Urinary bladder (tissue), 4 donors: ENCODE data around the gene PRM3. TPM values are rescaled to one million over a fixed set of nuclear protein-coding genes. Genes with fewer than 3 reads are reported as not detected.

Source experiments
- DNase-seq: peaks from one replicate; pipeline ENCODE4 v3.0.0-alpha.2; 2015; ENCODE audit errors: extremely low spot score
- H3K27ac ChIP-seq: one replicate; pipeline ENCODE4 v1.5.1; 2013; ENCODE audit warnings: low read depth, mild to moderate bottlenecking, moderate library complexity
- H3K36me3 ChIP-seq: one replicate; pipeline ENCODE4 v1.6.1; 2013; ENCODE audit warnings: mild to moderate bottlenecking, moderate library complexity; ENCODE audit not compliant: insufficient read depth
- H3K4me1 ChIP-seq: one replicate; pipeline ENCODE4 v1.6.1; 2013; ENCODE audit warnings: mild to moderate bottlenecking, moderate library complexity; ENCODE audit not compliant: insufficient read depth
- H3K4me3 ChIP-seq: one replicate; pipeline ENCODE4 v1.5.1; 2013; ENCODE audit warnings: low read depth, low read length
- WGBS: extraction: QIAGEN DNeasy Blood & Tissue Kit; methylation state at CpG from one replicate; pipeline ENCODE4 v1.1.7; 2013; 5-methylcytosine and 5-hydroxymethylcytosine counted together
- polyA plus RNA-seq: library from polyadenylated mRNA; stranded (reverse); fragments of 200-250 nt; gene quantifications from one replicate; pipeline ENCODE4 v1.2.3, GENCODE V29; 2013
- total RNA-seq: library from RNA; depleted of rRNA; stranded (reverse); fragments of >200 nt; gene quantifications from one replicate; pipeline ENCODE4 v1.2.3, GENCODE V29; 2014
- donor health status: healthy with polysubstance abuse.
- donor health status: healthy.

PRM3 gene
- not detected for total RNA-seq
- not detected for polyA plus RNA-seq

DNA sequence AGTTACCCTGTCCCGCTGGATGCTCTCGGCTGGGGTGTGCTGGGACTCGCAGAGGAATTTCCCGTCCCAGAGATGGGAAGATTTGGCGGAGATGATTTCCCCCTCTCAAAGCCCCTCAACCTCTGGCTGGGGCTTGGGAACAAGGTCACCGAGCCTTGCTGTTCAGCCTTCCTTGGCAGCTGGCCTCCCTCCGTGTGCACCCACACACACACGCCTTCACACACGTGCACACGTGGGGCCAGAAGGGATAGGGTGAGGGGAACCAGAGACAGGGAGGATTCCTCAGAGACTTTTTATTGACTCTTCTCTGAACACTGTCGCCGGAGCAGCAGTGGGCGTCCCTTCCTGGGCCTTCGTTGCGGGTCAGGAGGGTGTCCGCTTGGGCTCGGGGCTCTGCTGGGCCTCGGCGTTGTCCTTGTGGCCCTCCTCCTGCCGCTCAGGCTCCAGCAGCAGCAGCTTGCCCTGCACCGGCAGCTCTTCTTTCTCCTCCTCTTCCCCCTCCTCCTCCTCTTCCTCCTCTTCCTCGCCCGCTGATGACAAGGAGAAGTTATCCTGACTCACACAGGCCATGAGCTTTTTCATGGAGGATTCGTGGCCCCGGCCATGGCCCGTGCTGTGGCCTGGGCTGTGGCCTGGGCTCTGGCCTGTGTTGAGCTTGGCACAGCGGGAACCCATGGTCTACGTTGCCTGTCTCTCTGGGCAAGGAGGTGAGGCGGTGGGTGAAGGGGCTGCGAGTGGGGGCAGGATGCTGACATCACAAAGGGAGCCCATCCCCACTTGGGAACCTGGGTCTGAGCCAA lies at the start of gene PRM3:
TSS of gene PRM3 (minus strand) at position 709 of the 800 bp plus-strand sequence. CDS start at position 675, 34 bp downstream.
- 76% methylated on average over 30 of the region's 30 CpGs for WGBS

GRCh38 chr16:11322823-11323222 lies 49.4 kb upstream of the PRM3 start:
- no peaks in the 10 kb centered on the region for H3K4me1 ChIP-seq
- no peak for DNase-seq
- 78% methylated on average over 3 of the region's 3 CpGs for WGBS
- no peaks in the 10 kb centered on the region for H3K36me3 ChIP-seq
- H3K4me3 ChIP-seq: no peak overlapping the region
- no peak overlapping the region for H3K27ac ChIP-seq

More for the DNA sequence above, at the start of gene PRM3:
- DNase-seq: no peak
- Histone ChIP-seq H3K4me1 (no peaks in the 10 kb centered on the region), H3K27ac (no peak within 1 kb of the TSS), H3K4me3 (no peak within 1 kb of the TSS), H3K36me3 (no peaks in the 10 kb centered on the region)

DNA sequence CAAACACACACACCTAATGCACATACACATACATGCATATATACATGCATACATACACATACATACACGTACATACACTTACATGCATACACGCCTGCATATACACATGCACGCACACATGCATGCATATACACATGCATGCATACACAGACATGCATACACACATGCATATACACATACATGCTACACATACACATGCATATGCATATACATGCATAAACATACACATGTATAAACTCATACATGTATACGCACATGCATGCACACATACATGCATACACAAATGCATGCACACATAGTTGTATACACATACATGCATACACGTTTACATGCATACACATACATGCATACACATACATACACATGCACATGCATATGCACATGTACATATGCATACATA lies 48.2 kb upstream of the PRM3 start:
- H3K27ac ChIP-seq: no peak overlapping the region
- WGBS: 93% methylated on average over 5 of the region's 5 CpGs
- H3K4me1 ChIP-seq: no peaks in the 10 kb centered on the region
- H3K4me3 ChIP-seq: no peak overlapping the region
- no peak for DNase-seq
- H3K36me3 ChIP-seq: no peaks in the 10 kb centered on the region

DNA sequence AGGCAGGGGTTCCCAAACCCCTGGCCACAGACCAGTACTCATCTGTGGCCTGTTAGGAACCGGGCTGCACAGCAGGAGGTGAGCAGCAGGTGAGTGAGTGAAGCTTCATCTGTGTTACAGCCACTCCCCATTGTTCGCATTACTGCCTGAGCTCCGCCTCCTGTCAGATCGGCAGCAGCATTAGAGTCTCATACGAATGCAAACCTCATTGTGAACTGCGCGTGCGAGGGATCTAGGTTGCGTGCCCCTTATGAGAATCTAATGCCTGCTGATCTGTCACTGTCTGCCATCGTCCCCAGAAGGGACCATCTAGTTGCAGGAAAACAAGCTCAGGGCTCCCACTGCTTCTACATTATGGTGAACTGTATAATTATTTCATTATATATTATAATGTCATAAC lies 46.7 kb upstream of the PRM3 start:
- no peaks in the 10 kb centered on the region for H3K36me3 ChIP-seq
- DNase-seq: no peak
- no peaks in the 10 kb centered on the region for H3K4me1 ChIP-seq
- H3K4me3 ChIP-seq: no peak overlapping the region
- WGBS: 84% methylated on average over 10 of the region's 10 CpGs
- H3K27ac ChIP-seq: no peak overlapping the region

DNA sequence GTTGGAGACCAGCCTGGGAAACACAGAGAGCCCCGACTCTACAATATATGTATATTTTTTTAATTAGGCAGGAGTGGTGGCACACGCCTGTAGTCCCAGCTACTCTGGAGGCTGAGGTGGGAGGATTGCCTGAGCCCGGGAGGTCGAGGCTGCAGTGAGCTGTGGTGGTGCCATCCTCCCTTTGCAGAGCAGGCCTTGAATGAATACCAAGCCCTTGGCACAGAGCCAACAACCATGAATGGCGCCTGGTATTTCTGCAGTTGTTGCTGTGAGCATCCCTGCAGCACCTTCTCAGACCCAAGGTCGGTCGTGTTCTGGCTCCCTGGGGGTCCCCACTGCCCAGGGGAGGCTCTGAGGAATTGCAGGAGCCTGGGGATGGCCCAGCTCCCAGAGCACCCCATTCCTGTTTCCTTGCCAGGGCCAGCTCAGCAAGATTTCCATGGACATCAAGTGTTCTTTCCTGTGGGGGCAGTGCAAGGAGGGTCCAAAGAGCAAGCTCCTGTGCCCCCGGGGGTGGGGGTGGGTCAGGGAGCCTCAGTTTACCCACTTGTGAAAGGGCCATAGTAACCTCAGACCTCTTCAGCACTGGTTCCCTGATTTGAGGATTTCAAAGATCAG lies 46.2 kb upstream of the PRM3 start:
- no peak overlapping the region for H3K4me3 ChIP-seq
- no peaks in the 10 kb centered on the region for H3K36me3 ChIP-seq
- H3K4me1 ChIP-seq: no peaks in the 10 kb centered on the region
- DNase-seq: no peak
- 65% methylated on average over 8 of the region's 8 CpGs for WGBS
- H3K27ac ChIP-seq: no peak overlapping the region

DNA sequence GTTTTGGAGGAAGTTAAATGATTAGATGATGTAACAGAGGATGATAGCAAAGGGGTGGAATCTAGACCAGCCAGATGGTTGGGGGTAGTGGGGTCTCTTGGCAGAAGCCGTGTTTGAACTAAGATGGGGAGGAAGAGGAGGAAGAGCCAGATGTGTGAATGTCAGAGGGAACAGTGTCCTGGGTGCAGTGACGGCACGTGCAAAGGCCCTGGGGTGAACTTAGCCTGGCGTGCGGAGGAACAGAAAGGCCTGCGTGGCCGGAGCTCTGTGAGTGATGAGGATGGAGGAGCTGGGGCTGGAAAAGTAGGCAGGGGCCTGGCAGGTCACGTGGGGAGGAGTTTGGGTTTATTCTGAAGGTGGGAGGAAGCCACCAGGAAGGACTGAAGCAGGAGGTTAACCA lies 45.4 kb upstream of the PRM3 start:
- no peak for DNase-seq
- Histone ChIP-seq H3K27ac (no peak overlapping the region), H3K4me3 (no peak overlapping the region), H3K4me1 (no peaks in the 10 kb centered on the region), H3K36me3 (no peaks in the 10 kb centered on the region)
- WGBS: 88% methylated on average over 8 of the region's 8 CpGs

- WGBS: 78% methylated on average over 23 of the region's 23 CpGs
- no peak for DNase-seq
- H3K27ac ChIP-seq: no peak overlapping the region
These were observed 43.0 kb upstream of the PRM3 start for GRCh38 chr16:11316331-11317015.

DNA sequence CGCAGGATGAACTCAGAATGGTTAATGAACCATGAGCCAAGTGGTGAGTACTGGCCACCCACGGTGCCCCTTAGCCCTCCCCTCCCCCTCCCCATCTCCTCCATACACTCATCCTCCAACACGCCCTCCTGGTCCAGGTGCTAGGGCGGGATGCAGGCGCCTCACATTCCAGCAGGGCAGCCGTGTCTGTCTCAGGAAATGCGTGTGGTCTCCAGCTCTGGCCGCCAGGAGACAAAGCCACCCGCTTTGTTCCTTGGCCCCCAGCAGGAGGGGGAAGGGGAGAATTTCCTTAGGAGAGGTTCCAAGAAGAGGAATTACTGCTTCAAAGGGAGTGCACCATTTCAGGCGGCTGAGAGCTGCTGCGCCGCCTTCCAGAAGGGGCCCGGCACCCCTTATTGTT lies 42.1 kb upstream of the PRM3 start:
- Histone ChIP-seq H3K4me1 (no peaks in the 10 kb centered on the region), H3K36me3 (no peaks in the 10 kb centered on the region), H3K4me3 (no peak overlapping the region), H3K27ac (no peak overlapping the region)
- DNase-seq: no peak
- WGBS: 44% methylated on average over 13 of the region's 13 CpGs

More at GRCh38 chr16:11316331-11317015, 43.0 kb upstream of the PRM3 start:
- H3K4me1 ChIP-seq: no peaks in the 10 kb centered on the region
- H3K36me3 ChIP-seq: no peaks in the 10 kb centered on the region
- H3K4me3 ChIP-seq: no peak overlapping the region

GRCh38 chr16:11314309-11314894 lies 41.0 kb upstream of the PRM3 start:
- 93% methylated on average over 8 of the region's 8 CpGs for WGBS
- no peak overlapping the region for H3K4me3 ChIP-seq
- no peaks in the 10 kb centered on the region for H3K36me3 ChIP-seq
- no peaks in the 10 kb centered on the region for H3K4me1 ChIP-seq
- DNase-seq: no peak
- no peak overlapping the region for H3K27ac ChIP-seq

DNA sequence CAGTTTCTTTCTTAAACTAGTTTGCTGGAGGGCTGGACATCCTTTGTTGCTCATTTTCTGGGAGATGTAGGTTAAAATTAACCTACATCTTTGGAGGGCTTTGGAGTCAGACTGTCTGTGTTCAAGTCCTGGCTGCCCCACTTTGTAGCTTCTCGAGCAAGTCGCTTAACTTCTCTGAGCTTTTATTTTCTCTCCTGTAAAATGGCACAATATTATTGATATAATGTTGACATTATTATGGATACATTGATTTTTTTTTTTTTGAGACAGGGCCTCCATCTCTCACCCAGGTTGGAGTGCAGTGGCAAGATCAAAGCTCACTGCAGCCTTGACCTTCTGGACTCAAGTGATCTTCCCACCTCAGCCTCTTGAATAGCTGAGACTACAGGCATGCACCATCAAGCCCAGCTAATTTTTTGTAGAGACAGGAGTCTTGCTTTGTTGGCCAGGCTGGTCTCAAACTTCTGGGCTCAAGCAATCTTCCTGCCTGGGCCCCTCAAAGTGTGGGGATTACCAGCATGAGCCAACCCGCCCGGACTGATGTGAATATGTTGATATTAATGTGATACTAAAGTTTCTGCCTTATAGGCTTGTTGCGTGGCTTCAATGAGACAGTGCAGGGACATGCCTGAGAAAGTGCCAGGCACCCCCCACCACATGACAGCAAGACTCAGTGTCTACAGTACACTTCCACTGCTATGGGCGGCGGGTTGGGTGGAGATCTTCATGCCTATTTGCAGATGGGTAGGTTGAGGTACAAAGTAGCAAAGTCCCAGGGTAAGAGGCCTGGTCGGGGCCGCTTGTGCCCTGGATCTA lies 40.3 kb upstream of the PRM3 start:
- 92% methylated on average over 9 of the region's 9 CpGs for WGBS
- no peak overlapping the region for H3K27ac ChIP-seq
- H3K36me3 ChIP-seq: no peaks in the 10 kb centered on the region

DNA sequence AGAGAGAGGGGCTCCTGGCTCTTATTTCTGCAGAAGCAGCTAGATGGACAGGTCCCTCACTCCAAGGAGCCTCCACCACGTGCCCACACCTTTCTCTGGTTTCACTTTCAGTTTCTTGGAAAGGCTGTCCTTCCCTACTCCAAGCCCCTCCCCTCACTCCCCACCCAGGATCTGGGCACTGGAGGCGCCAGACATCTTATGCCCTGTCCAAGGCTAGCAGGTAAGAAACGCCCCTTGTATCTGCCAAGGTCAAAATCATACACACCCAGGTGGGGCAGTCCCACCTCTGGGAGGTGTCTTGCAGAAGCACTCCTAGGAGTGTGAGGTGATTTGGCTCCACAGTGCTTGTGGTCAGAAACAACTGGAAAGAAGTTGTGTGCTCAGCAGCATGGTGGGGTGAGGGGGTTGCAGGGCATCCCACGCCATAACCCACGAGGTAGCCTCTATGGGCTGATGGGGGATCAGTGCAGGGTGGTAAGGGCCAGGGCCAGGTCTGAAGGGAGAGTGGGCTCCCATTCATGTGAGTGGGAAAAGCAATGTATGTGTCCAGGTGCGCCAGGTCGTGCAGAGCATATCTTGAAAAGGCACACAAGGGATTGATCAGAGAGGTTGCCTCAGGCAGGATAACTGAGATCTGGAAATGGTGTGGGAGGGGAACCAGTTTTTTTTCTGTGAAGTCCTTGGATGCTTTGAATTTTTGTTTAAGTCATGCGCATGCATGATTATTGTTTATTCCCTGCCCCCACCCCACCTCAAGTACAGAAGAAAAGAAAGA lies 39.5 kb upstream of the PRM3 start:
- 67% methylated on average over 8 of the region's 8 CpGs for WGBS
- no peak overlapping the region for H3K27ac ChIP-seq
- no peak for DNase-seq
- H3K36me3 ChIP-seq: no peaks in the 10 kb centered on the region
- H3K4me3 ChIP-seq: no peak overlapping the region
- no peaks in the 10 kb centered on the region for H3K4me1 ChIP-seq

More for the DNA sequence above, 40.3 kb upstream of the PRM3 start:
- no peak overlapping the region for H3K4me3 ChIP-seq
- H3K4me1 ChIP-seq: no peaks in the 10 kb centered on the region
- no peak for DNase-seq

- DNase-seq: no peak
- Histone ChIP-seq H3K27ac (no peak overlapping the region), H3K4me3 (no peak overlapping the region), H3K4me1 (no peaks in the 10 kb centered on the region), H3K36me3 (no peaks in the 10 kb centered on the region)
- 73% methylated on average over 10 of the region's 10 CpGs for WGBS
These were observed 37.6 kb upstream of the PRM3 start for GRCh38 chr16:11310997-11311561.
